HG02678 (cell line): ENCODE data around the gene RPL23.

ENCODE experiments used
- ATAC-seq: cut with Tn5 transposase; IDR thresholded peaks from one replicate; pipeline ENCODE4 v1.9.1; 2021; ENCODE audit warnings: mild to moderate bottlenecking, moderate library complexity; ENCODE audit not compliant: unreplicated experiment

RPL23 gene

DNA sequence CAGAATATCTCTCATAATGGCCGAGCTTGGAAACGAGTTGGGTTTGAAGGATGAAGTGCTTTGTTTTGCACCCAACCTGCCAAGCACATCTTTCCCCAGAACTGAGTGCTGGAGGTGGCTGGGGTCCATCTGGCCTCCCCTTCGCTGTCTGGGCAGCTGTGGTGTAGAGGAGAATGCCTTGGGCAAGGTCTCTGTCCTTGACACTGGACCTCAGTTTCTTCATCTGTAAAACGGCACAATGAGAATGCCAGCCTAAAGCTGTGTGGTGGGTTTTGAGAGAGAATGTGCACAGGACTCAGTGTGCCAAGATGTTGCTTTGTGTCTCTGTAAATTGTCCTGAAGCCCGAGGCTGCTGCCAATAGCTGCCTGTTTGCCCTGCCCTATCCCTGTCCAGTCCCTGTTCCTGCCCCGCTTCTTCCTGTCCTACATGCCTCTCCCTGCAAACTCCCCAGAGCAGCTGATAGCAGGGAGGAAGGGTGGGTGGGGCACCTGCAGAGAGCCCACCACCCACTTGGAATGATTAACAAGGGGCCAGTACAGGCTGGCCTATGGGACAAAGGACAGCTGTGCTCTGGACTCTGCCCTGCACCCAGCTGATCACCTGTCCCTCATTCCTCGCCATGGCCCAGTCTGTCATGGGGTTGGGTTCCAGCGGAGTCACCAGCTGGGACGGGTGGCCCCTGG lies 31.7 kb upstream of the RPL23 start:
- ATAC-seq, result no peak

DNA sequence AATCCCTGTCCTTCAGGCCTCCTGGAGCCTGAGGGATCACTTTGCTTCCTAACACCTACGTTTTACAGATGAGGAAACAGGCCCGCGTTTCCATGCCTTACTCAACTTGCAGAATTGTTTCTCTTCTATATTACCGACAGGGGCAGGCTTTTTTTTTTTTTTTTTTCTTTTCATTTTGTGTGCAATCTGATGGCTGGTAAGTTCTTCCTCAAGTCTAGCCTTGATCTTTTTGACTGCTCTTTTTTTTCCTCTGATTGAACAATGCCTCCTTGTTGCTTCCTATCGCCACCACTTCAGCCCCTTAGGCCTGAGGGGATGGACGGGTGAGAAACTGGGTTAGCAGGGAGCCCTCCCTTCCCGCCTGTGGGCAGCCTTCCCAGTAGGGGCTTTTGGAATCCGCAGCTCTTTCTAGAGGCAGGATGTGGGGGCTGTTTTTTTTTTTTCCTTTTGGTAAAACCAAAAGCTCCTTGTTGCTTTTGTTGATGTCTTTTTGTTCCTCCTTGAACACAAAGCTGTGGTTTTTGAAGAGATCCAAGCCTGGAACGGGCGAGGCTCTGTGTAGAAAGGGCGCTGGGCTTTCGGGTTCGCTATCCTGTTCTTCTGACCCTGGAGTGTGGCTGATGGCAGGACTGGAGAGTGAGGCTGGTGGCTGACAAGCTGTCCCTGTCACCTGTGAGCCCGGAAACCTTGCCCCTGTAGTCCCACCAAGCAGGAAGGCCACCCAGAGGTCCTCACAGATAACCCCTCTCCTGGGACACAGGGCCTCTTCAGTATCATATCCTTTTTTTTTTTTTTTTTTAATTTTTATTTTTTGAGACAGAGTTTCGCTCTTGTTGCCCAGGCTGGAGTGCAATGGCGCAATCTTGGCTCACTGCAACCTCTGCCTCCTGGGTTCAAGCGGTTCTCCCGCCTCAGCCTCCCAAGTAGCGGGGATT lies 30.3 kb upstream of the RPL23 start:
- no peak for ATAC-seq

GRCh38 chr17:38882870-38883269 lies 29.3 kb upstream of the RPL23 start:
- ATAC-seq, result no peak

DNA sequence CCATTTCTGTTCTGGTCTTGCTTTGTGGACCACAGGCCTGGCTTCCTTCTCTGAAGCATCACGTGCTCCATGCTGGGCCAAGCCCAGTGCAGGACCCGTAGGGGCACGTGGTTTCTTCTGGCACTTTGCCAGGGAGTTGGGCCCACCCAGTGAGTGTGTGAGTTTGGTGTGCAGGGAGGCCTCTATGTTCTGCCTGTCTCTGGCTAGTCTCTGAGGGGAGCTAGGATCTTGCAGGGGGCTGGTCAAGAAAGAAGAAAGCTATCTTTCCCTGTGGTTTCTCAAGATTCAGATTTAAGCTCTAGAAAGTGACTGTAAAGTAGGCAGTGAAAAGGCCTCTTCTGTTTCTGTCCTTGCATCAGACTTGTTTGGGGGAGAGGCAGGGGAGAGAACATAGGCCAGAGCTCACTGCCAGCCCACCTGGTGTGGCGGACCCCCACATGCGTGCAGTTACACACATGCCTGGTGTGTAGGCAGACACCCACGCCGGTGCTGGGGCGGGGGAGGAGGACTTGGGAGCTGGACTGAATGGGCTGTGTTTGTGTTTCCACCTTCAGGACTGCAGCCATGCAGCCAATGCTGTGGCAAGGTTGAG lies 28.2 kb upstream of the RPL23 start:
- no peak for ATAC-seq

GRCh38 chr17:38879878-38880665 lies 26.6 kb upstream of the RPL23 start:
- no peak for ATAC-seq

- no peak for ATAC-seq
Observed at GRCh38 chr17:38877130-38877851, 23.8 kb upstream of the RPL23 start.

GRCh38 chr17:38875477-38876075 lies 22.1 kb upstream of the RPL23 start:
- no peak for ATAC-seq

DNA sequence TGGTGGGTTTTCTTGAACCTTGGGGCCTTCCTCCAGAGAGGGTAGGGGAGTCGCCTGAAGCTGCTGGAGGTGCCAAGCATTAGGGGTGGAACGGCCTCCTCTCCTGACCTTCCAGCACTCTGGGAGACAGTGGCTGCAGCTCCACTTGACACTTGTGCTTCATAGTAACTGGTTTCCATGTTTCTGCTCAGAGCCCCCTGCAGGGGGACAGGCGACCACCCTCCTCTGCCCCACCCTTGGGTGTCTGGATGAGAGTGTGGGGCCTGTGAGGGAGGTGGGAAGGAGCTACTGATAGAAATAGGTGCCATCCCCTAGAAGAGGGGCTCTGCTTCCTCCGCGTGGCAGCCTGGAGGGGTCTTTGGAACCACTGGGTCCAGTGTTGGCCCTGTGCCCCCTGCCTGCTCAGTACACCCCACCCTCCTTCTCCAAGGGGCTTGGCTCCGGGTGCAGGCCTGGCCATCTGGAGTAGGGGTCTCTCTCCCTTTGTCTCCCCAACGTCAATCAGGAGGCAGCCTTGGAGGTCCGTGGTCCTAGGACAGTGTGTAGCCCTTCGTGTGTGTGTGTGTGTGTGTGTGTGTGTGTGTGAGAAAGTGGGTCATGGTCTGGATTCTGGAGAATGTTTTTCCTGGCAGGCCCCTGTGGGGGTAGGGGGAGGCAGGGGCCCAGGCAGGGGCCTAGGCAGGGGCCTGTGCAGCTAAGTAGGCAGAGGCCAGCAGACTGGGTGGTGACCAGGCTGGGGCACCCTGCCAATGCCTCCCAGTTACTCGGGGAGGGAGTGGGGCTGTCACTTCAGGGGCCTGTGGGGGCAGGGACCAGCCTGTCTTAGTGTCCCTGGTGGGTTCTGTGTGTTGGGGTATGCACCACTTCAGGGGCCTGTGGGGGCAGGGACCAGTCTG lies 21.2 kb upstream of the RPL23 start:
- no peak for ATAC-seq

GRCh38 chr17:38873640-38874380 lies 20.3 kb upstream of the RPL23 start:
- ATAC-seq, result no peak

- no peak for ATAC-seq
Observed at GRCh38 chr17:38872671-38873385, 19.3 kb upstream of the RPL23 start.

GRCh38 chr17:38872027-38872511 lies 18.5 kb upstream of the RPL23 start:
- no peak for ATAC-seq

GRCh38 chr17:38871247-38872015 lies 17.9 kb upstream of the RPL23 start:
- ATAC-seq, result no peak

DNA sequence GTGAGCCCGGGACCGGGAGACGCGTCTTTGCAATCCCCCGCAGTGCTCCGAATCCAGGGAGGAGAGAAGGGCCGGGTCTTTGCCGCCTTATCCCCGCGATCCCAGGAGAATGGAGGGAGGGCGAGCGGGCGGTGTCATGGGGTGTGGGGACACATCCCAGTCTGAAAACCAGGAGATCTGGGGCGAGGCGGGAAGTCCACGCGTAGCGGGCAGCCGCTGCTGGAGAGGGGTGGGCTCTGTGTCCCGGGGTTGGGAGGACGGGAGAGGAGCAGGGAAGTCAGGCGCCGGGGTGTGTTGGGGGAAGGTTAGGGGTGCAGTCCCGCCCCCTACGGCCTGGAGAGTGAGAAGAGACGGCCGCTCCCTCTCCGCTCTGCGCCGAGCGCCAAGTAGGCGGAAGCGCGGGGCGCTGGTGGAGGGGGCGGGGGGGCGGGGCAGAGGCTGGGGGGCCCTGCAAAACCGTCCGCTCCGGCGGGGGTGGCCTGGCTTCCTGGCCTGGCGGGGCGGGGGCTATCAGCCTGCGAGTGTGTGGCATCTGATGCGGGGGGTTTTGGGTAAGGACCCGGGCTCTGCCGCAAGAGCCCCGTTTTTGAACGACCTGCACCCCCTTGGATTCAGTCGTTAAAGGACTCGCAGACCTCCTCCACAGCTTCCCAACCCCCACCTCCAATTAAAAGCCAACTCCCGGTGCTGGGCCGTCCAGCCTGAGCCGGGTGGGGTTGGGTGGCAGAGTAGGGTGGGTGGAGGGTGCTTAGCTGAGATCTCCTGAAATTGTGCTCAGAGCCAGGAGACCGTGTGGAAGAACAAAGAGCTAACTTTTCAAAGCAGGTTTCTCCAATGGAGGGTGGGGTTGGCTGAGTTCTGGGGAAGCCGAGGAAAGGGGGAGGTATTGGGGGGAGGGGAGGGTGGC lies 17.0 kb upstream of the RPL23 start:
- ATAC-seq, result peak; percentile 26

- peak; percentile 44 for ATAC-seq
Observed at GRCh38 chr17:38869526-38870258, 16.2 kb upstream of the RPL23 start, which contains the start of gene LASP1. LASP1 (plus strand) TSS chr17:38870058; CDS start chr17:38870190, 132 bp downstream.
